CD14-positive monocyte (primary cell): ENCODE results near the gene PPM1D. TPM values are rescaled to one million over a fixed set of nuclear protein-coding genes. Genes with fewer than 3 reads are reported as not detected.

Source experiments
- DNase-seq, 3 donors: peaks; one replicate each; pipeline ENCODE4 v3.0.0-alpha.2; 2011 to 2022
- H2AFZ ChIP-seq: 2 replicates; pipeline ENCODE4 v1.6.0; 2012; ENCODE audit warnings: mild to moderate bottlenecking, low read depth, low read length, inconsistent platforms; ENCODE audit not compliant: insufficient read depth, poor library complexity, severe bottlenecking
- H3K27ac ChIP-seq, 2 donors: 1 replicate in 1 of 2; 2 replicates in 1 of 2; pipeline ENCODE4 v1.5.1; 2012 to 2013; ENCODE audit warnings: low read length in 2 of 2, control low read depth in 1 of 2, inconsistent platforms in 1 of 2, low read depth in 1 of 2, mild to moderate bottlenecking in 1 of 2
- H3K27me3 ChIP-seq, 2 donors: one replicate each; pipeline versions ENCODE4 v1.6.0 to v1.6.1; 2011 to 2013; ENCODE audit warnings: low read length in 2 of 2; ENCODE audit not compliant: control insufficient read depth in 2 of 2, insufficient read depth in 2 of 2
- H3K36me3 ChIP-seq, 2 donors: replicated peaks in 1 of 2; 1 replicate in 1 of 2; 2 replicates in 1 of 2; pipeline versions ENCODE4 v1.5.1 to v1.6.1; 2012 to 2013; ENCODE audit warnings: low read length in 2 of 2, control low read depth in 1 of 2, inconsistent platforms in 1 of 2, mild to moderate bottlenecking in 1 of 2; ENCODE audit not compliant: insufficient read depth in 2 of 2, control insufficient read depth in 1 of 2
- H3K4me1 ChIP-seq, 2 donors: 1 replicate in 1 of 2; 2 replicates in 1 of 2; pipeline versions ENCODE4 v1.5.1 to v1.6.1; 2012 to 2013; ENCODE audit warnings: low read length in 2 of 2, control low read depth in 1 of 2, inconsistent platforms in 1 of 2, mild to moderate bottlenecking in 1 of 2, moderate library complexity in 1 of 2; ENCODE audit not compliant: insufficient read depth in 2 of 2, control insufficient read depth in 1 of 2
- H3K4me2 ChIP-seq: replicated peaks from 2 replicates; pipeline ENCODE3; 2012; ENCODE audit warnings: low read length, moderate library complexity, mild to moderate bottlenecking; ENCODE audit not compliant: poor library complexity, severe bottlenecking; ENCODE audit errors: extremely low read depth
- H3K4me3 ChIP-seq, 3 experiments: fragments of 200-600 bp in 1 of 3; sonication (generic) in 1 of 3; replicated peaks in 1 of 3; 1 replicate in 2 of 3; 2 replicates in 1 of 3; pipeline ENCODE4 v1.5.1; 2011 to 2013; ENCODE audit warnings: low read length in 3 of 3, mild to moderate bottlenecking in 3 of 3, control low read depth in 2 of 3, low read depth in 2 of 3, inconsistent platforms in 1 of 3, moderate library complexity in 1 of 3
- H3K79me2 ChIP-seq: 2 replicates; pipeline ENCODE4 v1.6.0; 2012; ENCODE audit warnings: mild to moderate bottlenecking, control low read depth, inconsistent platforms, low read length, moderate library complexity; ENCODE audit not compliant: insufficient read depth
- H3K9ac ChIP-seq: 2 replicates; pipeline ENCODE4 v1.6.0; 2017; ENCODE audit warnings: low read length, mild to moderate bottlenecking; ENCODE audit not compliant: insufficient read depth, poor library complexity, severe bottlenecking
- H3K9me3 ChIP-seq, 2 donors: replicated peaks in 1 of 2; 1 replicate in 1 of 2; 2 replicates in 1 of 2; pipeline versions ENCODE4 v1.5.1 to v1.6.1; 2012 to 2013; ENCODE audit warnings: low read length in 2 of 2, control low read depth in 1 of 2; ENCODE audit not compliant: control insufficient read depth in 1 of 2, insufficient read depth in 1 of 2
- H4K20me1 ChIP-seq: 2 replicates; pipeline ENCODE4 v1.6.0; 2012; ENCODE audit warnings: mild to moderate bottlenecking, low read length, control low read depth, moderate library complexity; ENCODE audit not compliant: insufficient read depth
- H3K27ac Mint-ChIP-seq, 7 donors: one replicate each; pipeline ENCODE4 v1.8.0; 2020; ENCODE audit warnings: mild to moderate bottlenecking in 7 of 7, mixed read lengths in 7 of 7, moderate library complexity in 6 of 7, inconsistent platforms in 2 of 7
- H3K27me3 Mint-ChIP-seq, 3 donors: one replicate each; pipeline ENCODE4 v1.8.0; 2021 to 2022; ENCODE audit warnings: low read depth in 3 of 3, mild to moderate bottlenecking in 3 of 3, mixed read lengths in 3 of 3, moderate library complexity in 3 of 3, inconsistent platforms in 1 of 3
- H3K36me3 Mint-ChIP-seq, 2 donors: one replicate each; pipeline ENCODE4 v1.8.0; 2020; ENCODE audit warnings: mixed read lengths in 2 of 2, inconsistent platforms in 1 of 2, mild to moderate bottlenecking in 1 of 2
- H3K4me1 Mint-ChIP-seq: one replicate; pipeline ENCODE4 v1.8.0; 2020; ENCODE audit warnings: mild to moderate bottlenecking, mixed read lengths
- H3K4me3 Mint-ChIP-seq, 2 donors: one replicate each; pipeline ENCODE4 v1.8.0; 2020; ENCODE audit warnings: mild to moderate bottlenecking in 2 of 2, mixed read lengths in 2 of 2, moderate library complexity in 1 of 2
- H3K9me3 Mint-ChIP-seq, 7 donors: one replicate each; pipeline ENCODE4 v1.8.0; 2020 to 2022; ENCODE audit warnings: mixed read lengths in 7 of 7, mild to moderate bottlenecking in 6 of 7, moderate library complexity in 6 of 7, inconsistent platforms in 2 of 7
- WGBS: methylation state at CpG from one replicate; pipeline ENCODE4 v1.1.5; 2013; ENCODE audit warnings: missing lambda C conversion rate; ENCODE audit not compliant: insufficient coverage; 5-methylcytosine and 5-hydroxymethylcytosine counted together
- intact Hi-C, 2 donors: fragments of 100-400 bp; cut with micrococcal nuclease; formaldehyde crosslinking; loops; one replicate each; pipeline versions ENCODE4 v1.15.0 to v1.15.1; 2023
- polyA plus RNA-seq, 3 donors: library from polyadenylated mRNA; depleted of rRNA in 1 of 3; unstranded in 2 of 3; stranded (reverse) in 1 of 3; fragments of 300-500 nt in 2 of 3; fragments of >200 nt in 1 of 3; fragmentation: Illumina TruSeq in 2 of 3; gene quantifications; 1 replicate in 2 of 3; 2 replicates in 1 of 3; pipeline ENCODE4 v1.2.3, GENCODE V29; 2012 to 2021
- TF ChIP-seq, protein P1 (sequence below): fragments of 200-600 bp; IDR thresholded peaks from one replicate; pipeline ENCODE4 v1.8.0; 2022; ENCODE audit warnings: antibody characterized with exemption, mild to moderate bottlenecking

Gene PPM1D
- polyA plus RNA-seq, 3 donors: 4.7 to 7.3 (median 7.2) TPM

DNA sequence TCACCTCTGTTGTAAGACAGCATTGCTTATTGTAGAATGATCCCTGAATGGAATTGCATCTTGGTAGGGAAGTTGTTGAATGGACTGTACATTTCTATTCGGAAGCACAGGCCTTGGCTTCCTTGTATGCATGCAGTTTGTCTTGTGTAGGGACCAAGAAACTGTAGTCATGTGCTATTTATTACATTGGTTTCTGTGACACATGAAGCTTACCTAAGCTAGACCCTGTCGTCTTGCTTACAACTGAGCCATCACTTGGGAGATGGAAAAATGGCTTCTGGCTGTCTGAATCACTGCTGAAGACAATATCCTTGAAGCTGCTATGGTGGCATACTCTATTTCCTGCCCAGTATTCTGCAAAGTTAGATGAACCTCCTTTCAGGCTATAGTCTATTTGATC is 29.1 kb downstream of the PPM1D start:
- Histone ChIP-seq H3K9ac (no peak overlapping the region), H2AFZ (no peak overlapping the region), H4K20me1 (peaks cover 94% of the 10 kb centered on the region), H3K36me3 (peaks cover 37 to 75% of the 10 kb centered on the region in 2 donors), H3K27me3 (no peaks in the 10 kb centered on the region), H3K9me3 (no peaks in the 10 kb centered on the region), H3K79me2 (peaks cover 78% of the 10 kb centered on the region), H3K4me1 (no peaks in the 10 kb centered on the region), H3K27ac (no peak overlapping the region), H3K4me3 (no peak overlapping the region), H3K4me2 (no peak overlapping the region)
- Mint-ChIP-seq H3K4me3 (no peak overlapping the region), H3K27ac (no peak overlapping the region), H3K27me3 (no peaks in the 10 kb centered on the region), H3K36me3 (peaks cover 25 to 74% of the 10 kb centered on the region in 2 donors), H3K9me3 (peaks cover 0 to 1% (median 0%) of the 10 kb centered on the region in 7 donors), H3K4me1 (no peaks in the 10 kb centered on the region)
- 100% methylated on average over 1 of the region's 2 CpGs for WGBS
- intact Hi-C loops: no loop called here
- TF ChIP-seq, protein P1, sequence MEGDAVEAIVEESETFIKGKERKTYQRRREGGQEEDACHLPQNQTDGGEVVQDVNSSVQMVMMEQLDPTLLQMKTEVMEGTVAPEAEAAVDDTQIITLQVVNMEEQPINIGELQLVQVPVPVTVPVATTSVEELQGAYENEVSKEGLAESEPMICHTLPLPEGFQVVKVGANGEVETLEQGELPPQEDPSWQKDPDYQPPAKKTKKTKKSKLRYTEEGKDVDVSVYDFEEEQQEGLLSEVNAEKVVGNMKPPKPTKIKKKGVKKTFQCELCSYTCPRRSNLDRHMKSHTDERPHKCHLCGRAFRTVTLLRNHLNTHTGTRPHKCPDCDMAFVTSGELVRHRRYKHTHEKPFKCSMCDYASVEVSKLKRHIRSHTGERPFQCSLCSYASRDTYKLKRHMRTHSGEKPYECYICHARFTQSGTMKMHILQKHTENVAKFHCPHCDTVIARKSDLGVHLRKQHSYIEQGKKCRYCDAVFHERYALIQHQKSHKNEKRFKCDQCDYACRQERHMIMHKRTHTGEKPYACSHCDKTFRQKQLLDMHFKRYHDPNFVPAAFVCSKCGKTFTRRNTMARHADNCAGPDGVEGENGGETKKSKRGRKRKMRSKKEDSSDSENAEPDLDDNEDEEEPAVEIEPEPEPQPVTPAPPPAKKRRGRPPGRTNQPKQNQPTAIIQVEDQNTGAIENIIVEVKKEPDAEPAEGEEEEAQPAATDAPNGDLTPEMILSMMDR: no peak
- no peak for DNase-seq

DNA sequence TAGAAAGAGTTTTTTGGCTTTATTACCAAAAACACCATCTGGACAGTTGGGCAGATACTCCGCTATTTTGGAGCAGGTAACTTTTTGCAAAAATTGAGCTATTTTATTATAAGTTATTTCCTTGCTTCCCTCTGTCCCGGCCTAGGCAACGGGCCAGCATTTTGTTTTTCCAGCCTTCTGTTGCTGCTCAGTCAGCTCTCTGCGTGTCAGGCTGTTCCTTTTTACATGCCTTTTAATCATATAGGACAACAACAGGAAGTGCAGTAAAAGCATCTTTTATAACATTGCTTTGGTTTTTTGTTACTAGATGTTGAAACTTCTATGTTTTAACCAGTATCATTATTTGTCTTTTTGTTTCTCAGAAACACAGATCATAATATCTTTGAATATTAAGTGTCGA is 30.4 kb downstream of the PPM1D start:
- no peaks in the 10 kb centered on the region for H3K27me3 Mint-ChIP-seq
- no peak overlapping the region for H3K27ac Mint-ChIP-seq
- Histone ChIP-seq H3K9me3 (no peaks in the 10 kb centered on the region), H3K27me3 (no peaks in the 10 kb centered on the region), H3K4me1 (no peaks in the 10 kb centered on the region), H4K20me1 (peaks cover 92% of the 10 kb centered on the region), H3K27ac (no peak overlapping the region), H2AFZ (no peak overlapping the region), H3K4me3 (no peak overlapping the region), H3K79me2 (peaks cover 74% of the 10 kb centered on the region), H3K36me3 (peaks cover 43 to 76% of the 10 kb centered on the region in 2 donors), H3K4me2 (no peak overlapping the region), H3K9ac (no peak overlapping the region)
- H3K4me3 Mint-ChIP-seq: no peak overlapping the region
- intact Hi-C loops: no loop called here
- peaks cover 33 to 76% of the 10 kb centered on the region in 2 donors for H3K36me3 Mint-ChIP-seq
- no peak for DNase-seq
- no CpG with 5 or more reads among the region's 5 CpGs for WGBS
- H3K9me3 Mint-ChIP-seq: peaks cover 0 to 1% (median 0%) of the 10 kb centered on the region in 7 donors
- H3K4me1 Mint-ChIP-seq: no peaks in the 10 kb centered on the region
- TF ChIP-seq, protein P1: no peak
